ENCODE results near the gene HMCN1. TPM values are rescaled to one million over a fixed set of nuclear protein-coding genes. Genes with fewer than 3 reads are reported as not detected.
A peak's percentile ranks its signal among the peaks of the same experiment; 100 is the strongest.

The HMCN1 gene
- polyA plus RNA-seq, 1 of the 3 experiments (the other 2 are of a cell fraction), result 59.5 TPM

DNA sequence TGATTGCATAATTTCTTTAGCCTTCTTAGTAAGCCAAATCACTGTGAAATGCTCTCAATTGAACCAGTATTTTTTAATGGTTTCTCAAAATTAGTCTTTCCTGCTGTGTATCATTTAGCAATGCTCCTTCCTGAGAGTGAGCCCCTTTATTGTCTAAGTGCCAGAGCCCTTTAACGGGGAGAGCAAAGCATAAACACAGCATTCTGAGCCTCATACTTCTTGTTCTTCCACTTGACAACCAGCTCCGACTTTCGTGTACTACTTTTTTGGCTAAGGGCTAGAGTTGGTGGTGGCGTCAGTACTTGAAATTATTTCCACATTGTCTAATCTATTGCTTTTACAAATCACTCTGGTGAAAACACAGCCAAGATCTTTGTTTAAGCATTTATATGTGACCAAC lies 341.8 kb downstream of the HMCN1 start:
- no peaks in the 10 kb centered on the region for H3K9me3 ChIP-seq
- H4K20me1 ChIP-seq (ENCODE audit: insufficient read depth), result no peaks in the 10 kb centered on the region
- WGBS (ENCODE audit: low lambda C conversion rate), result 18% methylated on average over 4 of the region's 4 CpGs
- no peak overlapping the region for H2AFZ ChIP-seq (ENCODE audit: low read depth)
- H3K27ac ChIP-seq (ENCODE audit: low read depth in 2 of 2, low read length in 1 of 2), result no peak overlapping the region
- no peaks in the 10 kb centered on the region; a peak in 2 of 4 replicates for H3K4me1 ChIP-seq (ENCODE audit: control insufficient read depth in 1 of 2, insufficient read depth in 2 of 2, low read depth in 1 of 2, low read length in 1 of 2)
- no peak for DNase-seq
- ChIA-PET POLR2A (no interaction called here), CTCF (interaction anchor here (0.6 kb wide), 1 partner anchor 421 kb away, joined by 3 read pairs; no protein-coding TSS in a partner anchor)
- no peaks in the 10 kb centered on the region; the same call in 1 of the 2 replicates for H3K27me3 ChIP-seq (ENCODE audit: insufficient read depth)
- no peaks in the 10 kb centered on the region for H3K9me2 ChIP-seq
- H3K36me3 ChIP-seq (replicated peaks in 1 of 2; ENCODE audit: control insufficient read depth in 1 of 2, insufficient read depth in 2 of 2, low read length in 1 of 2), result peaks cover 6 to 46% of the 10 kb centered on the region in 2 experiments
- H3K4me3 ChIP-seq (ENCODE audit: low read depth in 2 of 2, low read length in 1 of 2), result no peak overlapping the region
- H3K79me2 ChIP-seq (ENCODE audit: insufficient read depth), result no peaks in the 10 kb centered on the region
- peaks cover 3% of the 10 kb centered on the region for H3F3A ChIP-seq (replicated peaks; ENCODE audit: insufficient read depth)
- no peak for TF ChIP-seq CTCF (IDR thresholded peaks at IDR 0.05)
- TF ChIP-seq TAF1 (IDR thresholded peaks at IDR 0.05; ENCODE audit: borderline replicate concordance, low read depth, low read length), result no peak
- TF ChIP-seq, protein P1, sequence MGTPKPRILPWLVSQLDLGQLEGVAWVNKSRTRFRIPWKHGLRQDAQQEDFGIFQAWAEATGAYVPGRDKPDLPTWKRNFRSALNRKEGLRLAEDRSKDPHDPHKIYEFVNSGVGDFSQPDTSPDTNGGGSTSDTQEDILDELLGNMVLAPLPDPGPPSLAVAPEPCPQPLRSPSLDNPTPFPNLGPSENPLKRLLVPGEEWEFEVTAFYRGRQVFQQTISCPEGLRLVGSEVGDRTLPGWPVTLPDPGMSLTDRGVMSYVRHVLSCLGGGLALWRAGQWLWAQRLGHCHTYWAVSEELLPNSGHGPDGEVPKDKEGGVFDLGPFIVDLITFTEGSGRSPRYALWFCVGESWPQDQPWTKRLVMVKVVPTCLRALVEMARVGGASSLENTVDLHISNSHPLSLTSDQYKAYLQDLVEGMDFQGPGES (IDR thresholded peaks at IDR 0.05; ENCODE audit: low read depth, low read length), result no peak
- no peak for TF ChIP-seq ELF1 (IDR thresholded peaks at IDR 0.05)
- TF ChIP-seq FOXJ3 (CRISPR knock-in tag; IDR thresholded peaks at IDR 0.05), result no peak
- H3K4me2 ChIP-seq, result no peak overlapping the region
- no peak overlapping the region for H3K9ac ChIP-seq

- Histone ChIP-seq H3K4me3 (ENCODE audit: low read depth in 2 of 2, low read length in 1 of 2) (no peak overlapping the region), H3K79me2 (ENCODE audit: insufficient read depth) (no peaks in the 10 kb centered on the region), H3K36me3 (replicated peaks in 1 of 2; ENCODE audit: control insufficient read depth in 1 of 2, insufficient read depth in 2 of 2, low read length in 1 of 2) (peaks cover 0 to 37% of the 10 kb centered on the region in 2 experiments), H3K27me3 (ENCODE audit: insufficient read depth) (no peaks in the 10 kb centered on the region), H3K27ac (ENCODE audit: low read depth in 2 of 2, low read length in 1 of 2) (no peak overlapping the region; a peak in 1 of 4 replicates), H3K9me2 (no peaks in the 10 kb centered on the region), H4K20me1 (ENCODE audit: insufficient read depth) (no peaks in the 10 kb centered on the region), H3K9ac (no peak overlapping the region), H2AFZ (ENCODE audit: low read depth) (no peak overlapping the region), H3K4me2 (0 out of 2 replicates have a peak overlapping the region, but pooled peaks have one; percentile 4), H3K4me1 (ENCODE audit: control insufficient read depth in 1 of 2, insufficient read depth in 2 of 2, low read depth in 1 of 2, low read length in 1 of 2) (peaks cover 3 to 7% of the 10 kb centered on the region in 2 experiments; a peak in 3 of 4 replicates), H3K9me3 (no peaks in the 10 kb centered on the region), H3F3A (replicated peaks; ENCODE audit: insufficient read depth) (peaks cover 10% of the 10 kb centered on the region)
- DNase-seq, result no peak
- ChIA-PET CTCF (no interaction called here), POLR2A (no interaction called here)
- 22% methylated on average over 2 of the region's 2 CpGs for WGBS (ENCODE audit: low lambda C conversion rate)
- no peak for TF ChIP-seq FOSL2 (IDR thresholded peaks at IDR 0.05; ENCODE audit: borderline replicate concordance, low read depth)
- no peak for TF ChIP-seq NRF1 (IDR thresholded peaks at IDR 0.05; ENCODE audit: low read depth, low read length)
- TF ChIP-seq, protein P2, sequence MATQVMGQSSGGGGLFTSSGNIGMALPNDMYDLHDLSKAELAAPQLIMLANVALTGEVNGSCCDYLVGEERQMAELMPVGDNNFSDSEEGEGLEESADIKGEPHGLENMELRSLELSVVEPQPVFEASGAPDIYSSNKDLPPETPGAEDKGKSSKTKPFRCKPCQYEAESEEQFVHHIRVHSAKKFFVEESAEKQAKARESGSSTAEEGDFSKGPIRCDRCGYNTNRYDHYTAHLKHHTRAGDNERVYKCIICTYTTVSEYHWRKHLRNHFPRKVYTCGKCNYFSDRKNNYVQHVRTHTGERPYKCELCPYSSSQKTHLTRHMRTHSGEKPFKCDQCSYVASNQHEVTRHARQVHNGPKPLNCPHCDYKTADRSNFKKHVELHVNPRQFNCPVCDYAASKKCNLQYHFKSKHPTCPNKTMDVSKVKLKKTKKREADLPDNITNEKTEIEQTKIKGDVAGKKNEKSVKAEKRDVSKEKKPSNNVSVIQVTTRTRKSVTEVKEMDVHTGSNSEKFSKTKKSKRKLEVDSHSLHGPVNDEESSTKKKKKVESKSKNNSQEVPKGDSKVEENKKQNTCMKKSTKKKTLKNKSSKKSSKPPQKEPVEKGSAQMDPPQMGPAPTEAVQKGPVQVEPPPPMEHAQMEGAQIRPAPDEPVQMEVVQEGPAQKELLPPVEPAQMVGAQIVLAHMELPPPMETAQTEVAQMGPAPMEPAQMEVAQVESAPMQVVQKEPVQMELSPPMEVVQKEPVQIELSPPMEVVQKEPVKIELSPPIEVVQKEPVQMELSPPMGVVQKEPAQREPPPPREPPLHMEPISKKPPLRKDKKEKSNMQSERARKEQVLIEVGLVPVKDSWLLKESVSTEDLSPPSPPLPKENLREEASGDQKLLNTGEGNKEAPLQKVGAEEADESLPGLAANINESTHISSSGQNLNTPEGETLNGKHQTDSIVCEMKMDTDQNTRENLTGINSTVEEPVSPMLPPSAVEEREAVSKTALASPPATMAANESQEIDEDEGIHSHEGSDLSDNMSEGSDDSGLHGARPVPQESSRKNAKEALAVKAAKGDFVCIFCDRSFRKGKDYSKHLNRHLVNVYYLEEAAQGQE (IDR thresholded peaks at IDR 0.05; ENCODE audit: low read depth, low read length), result no peak
- TF ChIP-seq MXI1 (IDR thresholded peaks at IDR 0.05; ENCODE audit: low read depth, low read length), result no peak
- no peak for TF ChIP-seq EP300 (IDR thresholded peaks at IDR 0.05; ENCODE audit: borderline replicate concordance in 1 of 2, low read depth in 1 of 2, low read length in 1 of 2)
- TF ChIP-seq POLR2AphosphoS5 (IDR thresholded peaks at IDR 0.05; ENCODE audit: low read depth, low read length), result no peak
- no peak for TF ChIP-seq RAD21 (IDR thresholded peaks at IDR 0.05; ENCODE audit: low read length)
- TF ChIP-seq YY1 (IDR thresholded peaks at IDR 0.05; ENCODE audit: low read depth), result no peak
- no peak for TF ChIP-seq JUND (IDR thresholded peaks at IDR 0.05)
- no peak for TF ChIP-seq SIN3A (IDR thresholded peaks at IDR 0.05; ENCODE audit: borderline replicate concordance, low read depth, low read length)
- TF ChIP-seq GATA2 (CRISPR knock-in tag; IDR thresholded peaks at IDR 0.05), result no peak
- TF ChIP-seq TCF12 (IDR thresholded peaks at IDR 0.05), result no peak
- no peak for TF ChIP-seq MEF2A (IDR thresholded peaks at IDR 0.05; ENCODE audit: borderline replicate concordance, low read depth)
- no peak for TF ChIP-seq EZH2phosphoT487 (IDR thresholded peaks at IDR 0.05; ENCODE audit: borderline replicate concordance, low read depth)
- TF ChIP-seq CHD2 (IDR thresholded peaks at IDR 0.05; ENCODE audit: low read length, partially characterized antibody), result no peak
- no peak for TF ChIP-seq USF2 (IDR thresholded peaks at IDR 0.05; ENCODE audit: borderline replicate concordance, low read depth, low read length)
- no peak for TF ChIP-seq RXRA (IDR thresholded peaks at IDR 0.05; ENCODE audit: borderline replicate concordance, low read depth)
Measured at GRCh38 chr1:186078245-186078644, 344.1 kb downstream of the HMCN1 start.
